H1 (cell line): ENCODE data around the gene FGFBP1. TPM values are rescaled to one million over a fixed set of nuclear protein-coding genes. Genes with fewer than 3 reads are reported as not detected.

Source experiments
- CTCF ChIA-PET: fragments of 300-600 bp; sonication (Branson Sonifier 250); formaldehyde crosslinking; loops from one replicate; lab custom pipeline; 2021; ENCODE audit not compliant: partially characterized antibody; lab: Charles Lee
- POLR2A ChIA-PET: fragments of 300-600 bp; sonication (Branson Sonifier 250); formaldehyde crosslinking; loops from one replicate; lab custom pipeline; 2021; ENCODE audit warnings: inconsistent platforms; ENCODE audit not compliant: partially characterized antibody; lab: Charles Lee
- DNase-seq, 2 experiments: peaks; one replicate each; pipeline versions ENCODE4 v3.0.0 to v3.0.0-alpha.2; 2010 to 2022; ENCODE audit warnings: low spot score in 2 of 2, low read depth in 1 of 2, mixed read lengths in 1 of 2
- FAIRE-seq: peaks from 2 replicates; lab custom pipeline; 2011; peaks lifted over from hg19 to GRCh38; lab: Jason Lieb, UNC
- H2AFZ ChIP-seq: 2 replicates; pipeline ENCODE4 v1.8.1; 2012; ENCODE audit warnings: low read length, inconsistent platforms
- H2AK5ac ChIP-seq: 2 replicates; pipeline ENCODE4 v1.6.1; 2013; ENCODE audit warnings: low read depth, low read length
- H2BK120ac ChIP-seq: replicated peaks from 2 replicates; pipeline ENCODE3; 2013; ENCODE audit warnings: low read depth, low read length, inconsistent platforms
- H2BK12ac ChIP-seq: 2 replicates; pipeline ENCODE4 v1.6.1; 2013; ENCODE audit warnings: low read depth, low read length
- H2BK15ac ChIP-seq: 2 replicates; pipeline ENCODE4 v1.6.1; 2013; ENCODE audit warnings: low read length
- H2BK20ac ChIP-seq: 2 replicates; pipeline ENCODE4 v1.6.1; 2013; ENCODE audit warnings: low read length
- H2BK5ac ChIP-seq: 2 replicates; pipeline ENCODE4 v1.6.1; 2013; ENCODE audit warnings: low read depth, low read length
- H3K14ac ChIP-seq: 2 replicates; pipeline ENCODE4 v1.6.1; 2013; ENCODE audit warnings: inconsistent platforms; ENCODE audit not compliant: insufficient read length
- H3K18ac ChIP-seq: 2 replicates; pipeline ENCODE4 v1.6.1; 2013; ENCODE audit warnings: low read length; ENCODE audit errors: extremely low read depth
- H3K23ac ChIP-seq: 2 replicates; pipeline ENCODE4 v1.6.1; 2013; ENCODE audit warnings: inconsistent platforms; ENCODE audit not compliant: insufficient read length
- H3K23me2 ChIP-seq: 2 replicates; pipeline ENCODE4 v1.6.1; 2013; ENCODE audit warnings: low read depth, low read length
- H3K27ac ChIP-seq: 2 replicates; pipeline ENCODE4 v1.6.1; 2011; ENCODE audit warnings: low read depth, low read length, inconsistent platforms
- H3K27me3 ChIP-seq, 4 experiments: replicated peaks in 1 of 4; 1 replicate in 1 of 4; 2 replicates in 3 of 4; pipeline versions ENCODE4 v1.6.1 to v1.8.1; 2011 to 2013; ENCODE audit warnings: low read length in 3 of 4, mild to moderate bottlenecking in 3 of 4, inconsistent platforms in 2 of 4, mixed read lengths in 2 of 4, moderate library complexity in 1 of 4; ENCODE audit not compliant: control insufficient read depth in 3 of 4, insufficient read depth in 3 of 4; ENCODE audit errors: extremely low read depth in 1 of 4
- H3K36me3 ChIP-seq, 4 experiments: 2 replicates each; pipeline versions ENCODE4 v1.6.1 to v1.8.1; 2011 to 2013; ENCODE audit warnings: mild to moderate bottlenecking in 4 of 4, low read length in 3 of 4, moderate library complexity in 2 of 4, control low read depth in 1 of 4, inconsistent platforms in 1 of 4; ENCODE audit not compliant: insufficient read depth in 4 of 4, control insufficient read depth in 2 of 4
- H3K4ac ChIP-seq: replicated peaks from 2 replicates; pipeline ENCODE3; 2013; ENCODE audit warnings: low read length, low read depth, mixed read lengths, inconsistent platforms; ENCODE audit not compliant: insufficient read length
- H3K4me1 ChIP-seq, 4 experiments: replicated peaks in 1 of 4; 1 replicate in 1 of 4; 2 replicates in 3 of 4; pipeline versions ENCODE4 v1.6.1 to v1.8.1; 2011 to 2013; ENCODE audit warnings: low read length in 3 of 4, inconsistent platforms in 2 of 4, mixed read lengths in 1 of 4; ENCODE audit not compliant: insufficient read depth in 4 of 4, control insufficient read depth in 3 of 4
- H3K4me2 ChIP-seq, 2 experiments: 2 replicates each; pipeline versions ENCODE4 v1.6.1 to v1.8.1; 2011 to 2013; ENCODE audit warnings: low read depth in 2 of 2, low read length in 2 of 2, control low read depth in 1 of 2, inconsistent platforms in 1 of 2, mild to moderate bottlenecking in 1 of 2; ENCODE audit not compliant: insufficient read depth in 1 of 2
- H3K4me3 ChIP-seq, 4 experiments: fragments of 200-600, 300-600 bp in 1 of 4; sonication (generic), shearing (Covaris generic), sonication (Bioruptor Twin) in 1 of 4; 2 replicates each; pipeline versions ENCODE4 v1.5.1 to v1.8.1; 2011 to 2016; ENCODE audit warnings: low read length in 4 of 4, low read depth in 3 of 4, control low read depth in 2 of 4, inconsistent platforms in 2 of 4, mild to moderate bottlenecking in 2 of 4, mixed read lengths in 1 of 4, moderate library complexity in 1 of 4; ENCODE audit not compliant: insufficient read depth in 2 of 4; ENCODE audit errors: extremely low read depth in 1 of 4
- H3K56ac ChIP-seq: replicated peaks from 2 replicates; pipeline ENCODE3; 2013; ENCODE audit warnings: low read depth, mild to moderate bottlenecking, mixed read lengths, low read length, inconsistent platforms; ENCODE audit not compliant: insufficient read length
- H3K79me1 ChIP-seq: 2 replicates; pipeline ENCODE4 v1.6.1; 2013; ENCODE audit warnings: low read depth, low read length, control low read depth
- H3K79me2 ChIP-seq, 2 experiments: 2 replicates each; pipeline versions ENCODE4 v1.6.1 to v1.8.1; 2012 to 2013; ENCODE audit warnings: low read length in 2 of 2, mild to moderate bottlenecking in 2 of 2, inconsistent platforms in 1 of 2; ENCODE audit not compliant: insufficient read depth in 2 of 2, control insufficient read depth in 1 of 2
- H3K9ac ChIP-seq, 4 experiments: replicated peaks in 1 of 4; 1 replicate in 1 of 4; 2 replicates in 3 of 4; pipeline versions ENCODE4 v1.6.1 to v1.8.1; 2011 to 2013; ENCODE audit warnings: low read depth in 3 of 4, low read length in 3 of 4, control low read depth in 2 of 4, mild to moderate bottlenecking in 2 of 4, moderate library complexity in 2 of 4, inconsistent platforms in 1 of 4; ENCODE audit errors: extremely low read depth in 1 of 4
- H3K9me3 ChIP-seq, 2 experiments: 2 replicates each; pipeline versions ENCODE4 v1.6.1 to v1.8.1; 2012 to 2013; ENCODE audit warnings: mild to moderate bottlenecking in 2 of 2, moderate library complexity in 2 of 2, control low read depth in 1 of 2, inconsistent platforms in 1 of 2, low read depth in 1 of 2, low read length in 1 of 2, mixed read lengths in 1 of 2; ENCODE audit not compliant: insufficient read depth in 2 of 2
- H4K20me1 ChIP-seq, 2 experiments: replicated peaks in 1 of 2; 2 replicates each; pipeline versions ENCODE3 to v1.8.1; 2011 to 2013; ENCODE audit warnings: inconsistent platforms in 2 of 2, low read length in 2 of 2, mild to moderate bottlenecking in 1 of 2; ENCODE audit not compliant: insufficient read depth in 2 of 2, control insufficient read depth in 1 of 2
- H4K5ac ChIP-seq: 2 replicates; pipeline ENCODE4 v1.6.1; 2013; ENCODE audit warnings: low read length, low read depth, mixed read lengths, inconsistent platforms; ENCODE audit not compliant: insufficient read length
- H4K8ac ChIP-seq: 2 replicates; pipeline ENCODE4 v1.8.0; 2013; ENCODE audit warnings: mild to moderate bottlenecking, moderate library complexity, low read length, inconsistent platforms; ENCODE audit not compliant: insufficient read depth; ENCODE audit errors: extremely low read depth
- H4K91ac ChIP-seq: replicated peaks from 2 replicates; pipeline ENCODE3; 2013; ENCODE audit warnings: low read length, mixed read lengths, inconsistent platforms; ENCODE audit not compliant: insufficient read length
- RFX5 ChIP-seq: IDR thresholded peaks from 2 replicates; pipeline ENCODE4 v1.6.1; 2011; ENCODE audit warnings: low read depth, low read length, improper control_type of control experiment, borderline replicate concordance
- polyA plus RNA-seq, 7 experiments: library from polyadenylated mRNA; depleted of rRNA in 3 of 7; stranded (reverse) in 5 of 7; unstranded in 2 of 7; fragments of >200 nt in 5 of 7; fragments of 200-250 nt in 2 of 7; gene quantifications; 1 replicate in 5 of 7; 2 replicates in 1 of 7; 4 replicates in 1 of 7; pipeline versions ENCODE4 v1.2.1 to v1.2.3, GENCODE V29; 2011 to 2013; ENCODE audit warnings: missing spikeins in 2 of 7, mixed read lengths in 2 of 7
- total RNA-seq: library from RNA; stranded (reverse); fragmentation: NEBNext Ultra II Directional; extraction: Animal tissue kit (Norgen Biotek cat#: 25700); gene quantifications from 2 replicates; pipeline ENCODE4 v1.2.1, GENCODE V29; 2021
- TF ChIP-seq, protein P1 (sequence below): IDR thresholded peaks from 2 replicates; pipeline ENCODE4 v1.6.1; 2011; ENCODE audit warnings: low read length, improper control_type of control experiment

Gene FGFBP1
- total and polyA plus RNA-seq, 2 of the 8 experiments (the other 6 are each of a cell fraction or from before 2014, with no cell fraction given) = 0.17 to 0.20 TPM

DNA sequence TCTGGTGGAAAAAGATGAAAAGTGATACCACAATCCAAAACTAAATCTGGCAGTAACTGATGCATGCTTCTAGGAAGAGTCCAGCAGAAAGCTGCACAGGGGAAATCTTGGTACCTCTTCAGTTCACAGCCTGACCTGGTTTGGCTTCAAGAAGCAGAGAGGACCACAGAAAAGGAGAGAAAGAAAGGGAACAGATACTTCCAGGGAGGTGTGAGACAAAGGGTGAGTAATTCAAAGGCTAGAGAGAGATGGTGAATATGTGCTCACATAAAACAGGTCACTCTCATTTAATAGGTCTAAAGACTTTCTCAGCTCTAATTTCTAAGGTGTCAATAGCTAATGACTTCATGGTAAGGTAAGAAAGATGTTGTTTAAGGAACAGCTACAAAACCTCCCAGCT, 13.2 kb upstream of the FGFBP1 start:
- Histone ChIP-seq H3K4me1 (no peaks in the 10 kb centered on the region), H4K8ac (no peak overlapping the region), H3K23ac (no peak overlapping the region), H3K56ac (no peak overlapping the region), H3K18ac (no peak overlapping the region), H3K36me3 (no peaks in the 10 kb centered on the region), H2BK120ac (no peak overlapping the region), H3K27ac (no peak overlapping the region), H3K4me2 (no peak overlapping the region), H3K27me3 (no peaks in the 10 kb centered on the region), H3K4ac (no peak overlapping the region), H2AK5ac (no peak overlapping the region), H2BK15ac (no peak overlapping the region), H3K14ac (no peak overlapping the region), H2BK5ac (no peak overlapping the region), H4K5ac (no peak overlapping the region), H3K79me1 (no peaks in the 10 kb centered on the region), H3K23me2 (no peaks in the 10 kb centered on the region), H2AFZ (no peak overlapping the region), H3K9ac (no peak overlapping the region), H2BK12ac (no peak overlapping the region), H4K91ac (no peak overlapping the region), H4K20me1 (no peaks in the 10 kb centered on the region), H2BK20ac (no peak overlapping the region), H3K79me2 (no peaks in the 10 kb centered on the region), H3K9me3 (peaks cover 0 to 13% of the 10 kb centered on the region in 2 experiments; a peak in 2 of 4 replicates), H3K4me3 (no peak overlapping the region)
- TF ChIP-seq, protein P1, sequence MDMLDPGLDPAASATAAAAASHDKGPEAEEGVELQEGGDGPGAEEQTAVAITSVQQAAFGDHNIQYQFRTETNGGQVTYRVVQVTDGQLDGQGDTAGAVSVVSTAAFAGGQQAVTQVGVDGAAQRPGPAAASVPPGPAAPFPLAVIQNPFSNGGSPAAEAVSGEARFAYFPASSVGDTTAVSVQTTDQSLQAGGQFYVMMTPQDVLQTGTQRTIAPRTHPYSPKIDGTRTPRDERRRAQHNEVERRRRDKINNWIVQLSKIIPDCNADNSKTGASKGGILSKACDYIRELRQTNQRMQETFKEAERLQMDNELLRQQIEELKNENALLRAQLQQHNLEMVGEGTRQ = no peak
- TF ChIP-seq RFX5 = no peak
- no peak for DNase-seq
- FAIRE-seq = no peak
- ChIA-PET POLR2A (no interaction called here), CTCF (interaction anchor here (5.1 to 6.2 kb wide), 2 partner anchors 69 to 145 kb away, joined by 52 to 64 read pairs; no protein-coding TSS in a partner anchor)
